BJ (cell line): ENCODE results near the gene MRAS. TPM values are rescaled to one million over a fixed set of nuclear protein-coding genes. Genes with fewer than 3 reads are reported as not detected.

ENCODE experiments used
- CTCF ChIA-PET: fragments of 350-600 bp; formaldehyde crosslinking; extraction: SDS; loops from one replicate; lab custom pipeline; 2021; ENCODE audit warnings: antibody characterized with exemption, inconsistent platforms; lab: Yijun Ruan, JAX
- POLR2A ChIA-PET: fragments of 300-600 bp; sonication (Branson Sonifier 250); formaldehyde crosslinking; extraction: SDS; loops from one replicate; lab custom pipeline; 2021; ENCODE audit warnings: antibody characterized with exemption; lab: Charles Lee
- DNase-seq: peaks from one replicate; pipeline ENCODE4 v3.0.0-alpha.2; 2011; ENCODE audit warnings: low read depth
- H3K27me3 ChIP-seq: 2 replicates; pipeline ENCODE4 v1.6.0; 2011; ENCODE audit warnings: low read length; ENCODE audit not compliant: control insufficient read depth, insufficient read depth
- H3K36me3 ChIP-seq: 2 replicates; pipeline ENCODE4 v1.5.1; 2011; ENCODE audit warnings: low read length; ENCODE audit not compliant: control insufficient read depth, insufficient read depth
- H3K4me3 ChIP-seq: 2 replicates; pipeline ENCODE4 v1.5.1; 2011; ENCODE audit warnings: low read depth, mild to moderate bottlenecking, control low read depth, low read length
- CTCF ChIP-seq: IDR thresholded peaks from 2 replicates; pipeline ENCODE4 v1.5.1; 2011; ENCODE audit warnings: low read depth, mild to moderate bottlenecking, control low read depth, inconsistent platforms, low read length, moderate library complexity; ENCODE audit not compliant: insufficient read depth
- polyA plus RNA-seq: library from polyadenylated mRNA; depleted of rRNA; stranded (reverse); fragments of >200 nt; gene quantifications from 2 replicates; pipeline ENCODE4 v1.2.3, GENCODE V29; 2011

MRAS gene
- polyA plus RNA-seq, 1 experiment, result 99.8 TPM

GRCh38 chr3:138371070-138371965 is 22.9 kb downstream of the MRAS start:
- no peaks in the 10 kb centered on the region for H3K27me3 ChIP-seq
- no peak for DNase-seq
- peaks cover 4% of the 10 kb centered on the region for H3K36me3 ChIP-seq
- no peak for TF ChIP-seq CTCF
- no peak overlapping the region for H3K4me3 ChIP-seq
- POLR2A ChIA-PET, result no interaction called here
- CTCF ChIA-PET, result interaction anchor here (1.6 kb wide), 1 partner anchor 16 kb away, joined by 4 read pairs; no protein-coding TSS in a partner anchor

GRCh38 chr3:138373087-138373735 is 24.8 kb downstream of the MRAS start:
- H3K27me3 ChIP-seq, result no peaks in the 10 kb centered on the region
- POLR2A ChIA-PET, result no interaction called here
- peaks cover 7% of the 10 kb centered on the region for H3K36me3 ChIP-seq
- CTCF ChIA-PET, result no interaction called here
- TF ChIP-seq CTCF, result no peak
- DNase-seq, result no peak
- H3K4me3 ChIP-seq, result no peak overlapping the region

- TF ChIP-seq CTCF, result no peak
- no peak for DNase-seq
- CTCF ChIA-PET, result no interaction called here
- Histone ChIP-seq H3K27me3 (no peaks in the 10 kb centered on the region), H3K4me3 (no peak overlapping the region), H3K36me3 (peaks cover 7% of the 10 kb centered on the region)
- POLR2A ChIA-PET, result no interaction called here
Observed at GRCh38 chr3:138373736-138374094, 25.3 kb downstream of the MRAS start.

- ChIA-PET POLR2A (no interaction called here), CTCF (no interaction called here)
- no peak for TF ChIP-seq CTCF
- Histone ChIP-seq H3K27me3 (no peaks in the 10 kb centered on the region), H3K36me3 (peaks cover 7% of the 10 kb centered on the region), H3K4me3 (no peak overlapping the region)
- DNase-seq, result no peak
Observed at GRCh38 chr3:138374573-138375134, 26.3 kb downstream of the MRAS start.

- no peak for TF ChIP-seq CTCF
- no peaks in the 10 kb centered on the region for H3K27me3 ChIP-seq
- no peak overlapping the region for H3K4me3 ChIP-seq
- POLR2A ChIA-PET, result no interaction called here
- CTCF ChIA-PET, result no interaction called here
- H3K36me3 ChIP-seq, result peaks cover 5% of the 10 kb centered on the region; the same call in 1 of the 2 replicates
- DNase-seq, result no peak
Observed at GRCh38 chr3:138375447-138375846, 27.1 kb downstream of the MRAS start.
